GM21390 (cell line): Measurements from ENCODE around the gene S100A3.

Experiments
- ATAC-seq: cut with Tn5 transposase; IDR thresholded peaks from one replicate; pipeline ENCODE4 v1.9.1; 2021; ENCODE audit not compliant: unreplicated experiment

Gene S100A3

DNA sequence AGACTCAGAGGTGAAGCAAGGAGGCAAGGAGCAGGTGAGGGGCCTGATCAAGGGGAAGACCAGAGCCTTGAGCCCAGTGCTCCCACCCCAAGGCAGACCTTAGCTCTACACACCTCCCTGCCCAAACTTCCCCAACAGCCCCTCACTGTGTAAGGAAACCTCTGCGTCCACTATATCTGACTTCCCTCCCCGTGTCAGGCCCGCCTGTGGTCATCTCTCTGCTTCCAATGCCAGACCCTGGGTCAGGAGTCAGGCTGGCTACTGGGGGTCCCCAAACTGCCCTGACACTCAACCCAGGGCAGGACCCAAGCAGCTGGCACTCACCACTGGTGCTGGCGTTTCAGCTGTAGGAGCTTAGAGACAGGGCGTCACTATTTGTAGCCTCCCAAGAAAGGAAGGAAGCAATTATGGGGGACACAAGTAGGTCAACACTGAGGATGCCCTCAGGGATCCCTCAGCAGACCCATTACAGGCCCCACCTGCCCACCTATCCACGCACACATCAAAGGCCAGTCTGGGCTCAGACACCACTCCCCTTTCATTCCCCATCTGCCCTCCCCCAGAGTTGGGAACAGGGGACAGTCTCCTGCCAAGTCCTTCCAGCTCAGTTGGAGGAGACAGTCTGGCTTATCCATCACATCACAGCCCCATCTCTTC is 811 bp upstream of the S100A3 start:
- no peak for ATAC-seq

- no peak for ATAC-seq
Observed at GRCh38 chr1:153547560-153548551, 1.2 kb downstream of the S100A3 start.

GRCh38 chr1:153546796-153547559 is 2.1 kb downstream of the S100A3 start:
- no peak for ATAC-seq

GRCh38 chr1:153546371-153546770 is 2.7 kb downstream of the S100A3 start:
- ATAC-seq = no peak

- ATAC-seq = peak; percentile 71
Observed at GRCh38 chr1:153545067-153546055, 3.7 kb downstream of the S100A3 start, which contains the start of gene S100A4. S100A4 (minus strand) TSS chr1:153545806; CDS start chr1:153544794, 1,012 bp downstream.

DNA sequence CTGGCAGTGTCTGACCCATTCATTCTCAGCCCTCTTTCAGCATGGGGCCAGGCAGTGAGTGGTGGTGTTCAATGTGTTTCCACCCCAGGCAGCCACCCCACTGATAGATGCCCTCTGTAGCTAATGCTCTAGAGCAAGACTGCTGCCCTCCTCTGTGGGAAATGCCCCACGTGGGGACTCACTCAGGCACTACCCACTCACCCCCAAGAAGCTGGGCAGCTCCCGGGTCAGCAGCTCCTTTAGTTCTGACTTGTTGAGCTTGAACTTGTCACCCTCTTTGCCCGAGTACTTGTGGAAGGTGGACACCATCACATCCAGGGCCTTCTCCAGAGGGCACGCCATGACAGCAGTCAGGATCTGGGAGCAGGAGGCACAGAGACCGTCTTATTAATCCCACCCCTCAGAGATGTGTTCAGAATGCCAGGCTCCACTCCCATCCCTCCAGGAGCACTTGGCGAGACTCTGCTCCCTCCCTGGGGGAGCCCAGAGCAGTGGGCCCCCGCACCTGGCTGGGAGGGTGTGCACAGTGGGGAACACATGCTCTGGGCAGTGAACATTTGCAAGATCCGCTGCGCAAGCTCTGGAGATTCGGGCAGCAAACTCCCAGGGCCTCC is 4.5 kb downstream of the S100A3 start:
- ATAC-seq = no peak

- ATAC-seq = no peak
Observed at GRCh38 chr1:153543736-153544135, 5.3 kb downstream of the S100A3 start.

GRCh38 chr1:153542956-153543711 is 5.9 kb downstream of the S100A3 start:
- no peak for ATAC-seq

GRCh38 chr1:153541641-153542590 is 7.1 kb downstream of the S100A3 start:
- ATAC-seq = no peak

DNA sequence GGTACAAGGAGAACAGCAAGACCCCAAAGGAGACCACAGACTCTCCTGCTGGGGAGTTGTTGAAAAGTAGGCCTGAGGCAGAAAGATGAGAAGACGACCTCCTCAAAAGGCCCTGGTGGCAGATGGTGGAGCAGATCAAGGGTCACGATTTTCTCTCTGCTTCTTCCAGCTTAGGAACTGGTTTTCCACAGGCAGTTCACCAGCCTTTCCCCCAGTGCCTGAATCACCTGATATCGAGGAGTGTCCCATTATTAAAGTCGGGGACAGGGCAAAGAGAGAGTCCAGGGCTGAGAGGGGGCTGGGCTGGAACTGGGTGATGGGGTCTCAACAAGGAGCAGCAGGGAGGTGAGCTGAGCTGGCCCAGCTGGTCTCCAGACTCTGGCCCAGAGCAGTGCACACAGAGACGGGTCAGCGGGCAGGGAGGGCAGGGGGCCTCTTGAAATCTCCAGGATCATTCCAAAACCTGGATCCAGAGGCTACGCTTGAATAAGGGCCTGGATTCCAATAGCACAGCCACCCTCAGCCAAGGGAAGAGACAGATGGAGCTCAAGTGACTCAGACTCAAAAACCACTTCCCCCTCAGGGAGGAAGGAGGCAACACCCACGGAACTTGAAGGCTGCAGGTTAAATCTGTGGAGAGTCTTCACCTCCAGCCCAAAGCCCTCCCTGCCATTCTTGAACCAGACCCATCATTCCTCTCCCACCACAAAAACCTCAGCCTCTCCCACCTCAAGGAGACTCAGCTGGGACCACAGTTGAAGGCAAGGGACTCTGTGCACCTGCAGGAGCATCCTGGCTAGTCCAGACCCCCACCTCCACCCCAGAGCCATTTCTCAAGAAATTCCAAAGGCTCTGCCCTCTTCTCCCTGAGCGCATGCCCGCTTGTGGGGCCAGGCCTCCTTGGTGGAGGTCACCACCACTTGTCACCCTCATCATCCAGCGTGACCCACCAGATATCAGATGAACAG is 8.4 kb downstream of the S100A3 start, which contains the start of gene S100A5:
Gene S100A5 (minus strand): TSS at position 541 of the 968 bp plus-strand sequence. CDS start 743 bp downstream, outside the sequence.
- ATAC-seq = no peak

GRCh38 chr1:153539395-153540093 is 9.5 kb downstream of the S100A3 start:
- ATAC-seq = no peak

DNA sequence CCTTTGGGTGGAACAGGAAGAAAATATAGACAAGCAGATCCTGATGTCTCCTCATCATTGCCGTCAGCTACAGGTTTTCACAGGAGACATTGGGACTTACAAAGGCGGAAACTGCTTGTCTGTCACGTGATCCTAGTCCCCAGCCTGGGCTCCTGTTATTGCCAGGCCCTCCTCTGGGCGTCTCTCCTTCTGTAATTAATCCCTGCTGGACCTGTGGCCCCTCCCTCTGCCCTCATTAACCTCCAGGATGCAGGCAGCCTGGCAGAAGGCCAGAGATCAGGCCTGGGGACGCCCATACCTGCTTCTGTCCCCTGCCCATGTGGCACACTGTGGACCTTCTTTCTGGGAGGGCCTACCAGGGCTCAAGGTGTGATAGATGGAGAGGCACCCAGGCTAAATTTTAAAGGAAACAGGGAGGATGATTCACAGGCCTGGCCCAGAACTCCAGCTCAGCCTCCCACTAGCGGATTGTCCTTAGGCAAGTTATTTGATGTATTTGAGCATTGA is 10.7 kb downstream of the S100A3 start:
- ATAC-seq = no peak

DNA sequence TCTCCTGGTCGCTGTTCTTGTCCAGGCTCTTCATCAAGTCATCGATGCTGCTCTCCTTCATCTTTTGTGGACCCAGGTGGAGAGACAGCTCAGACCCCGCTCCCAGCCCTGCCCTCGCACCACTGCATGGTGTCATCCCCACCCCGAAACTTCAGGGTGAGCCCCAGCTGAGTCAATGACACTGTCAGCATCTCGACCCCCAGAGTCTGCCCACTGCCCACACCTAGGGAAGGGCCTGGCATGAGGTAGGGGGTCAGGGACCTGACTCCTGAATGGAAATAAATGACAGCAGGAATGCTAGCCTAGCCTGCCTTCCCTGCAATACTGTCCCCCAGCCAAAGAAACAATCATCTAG is 11.7 kb downstream of the S100A3 start:
- ATAC-seq = no peak

DNA sequence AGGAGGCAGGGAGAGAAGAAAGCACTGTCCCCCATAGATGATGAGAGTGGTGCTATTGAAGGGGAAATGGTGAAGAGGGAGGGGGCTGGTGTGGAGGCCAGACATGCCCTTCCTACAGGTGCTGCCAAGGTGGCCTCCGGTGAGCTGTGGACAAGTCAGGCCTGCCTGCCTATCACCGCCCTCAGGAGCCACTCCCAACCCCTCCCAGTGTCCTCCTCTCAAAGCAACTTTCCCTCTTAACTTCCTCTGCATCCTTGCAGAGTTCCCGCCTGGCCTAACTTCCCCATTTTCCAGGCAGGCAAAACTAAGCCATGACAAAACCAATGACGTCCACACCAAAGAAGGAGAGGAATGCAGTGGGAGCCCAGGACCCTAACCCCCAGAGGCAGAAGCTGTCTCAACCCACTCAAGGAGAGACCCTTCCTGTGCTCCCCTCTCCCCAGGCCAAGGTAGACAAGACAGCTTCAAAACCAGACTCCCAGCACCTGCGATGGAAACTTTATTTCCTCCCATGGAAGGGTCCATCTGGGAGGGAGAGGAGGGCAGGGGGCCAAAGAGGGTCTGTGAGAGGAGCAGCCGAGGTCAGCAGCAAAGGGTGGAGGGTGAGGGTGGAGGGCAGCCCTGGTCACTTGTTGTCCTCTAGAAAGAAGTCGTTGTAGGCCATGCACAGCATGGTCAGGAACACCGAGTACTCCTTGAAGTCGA is 12.2 kb downstream of the S100A3 start:
- ATAC-seq = no peak

DNA sequence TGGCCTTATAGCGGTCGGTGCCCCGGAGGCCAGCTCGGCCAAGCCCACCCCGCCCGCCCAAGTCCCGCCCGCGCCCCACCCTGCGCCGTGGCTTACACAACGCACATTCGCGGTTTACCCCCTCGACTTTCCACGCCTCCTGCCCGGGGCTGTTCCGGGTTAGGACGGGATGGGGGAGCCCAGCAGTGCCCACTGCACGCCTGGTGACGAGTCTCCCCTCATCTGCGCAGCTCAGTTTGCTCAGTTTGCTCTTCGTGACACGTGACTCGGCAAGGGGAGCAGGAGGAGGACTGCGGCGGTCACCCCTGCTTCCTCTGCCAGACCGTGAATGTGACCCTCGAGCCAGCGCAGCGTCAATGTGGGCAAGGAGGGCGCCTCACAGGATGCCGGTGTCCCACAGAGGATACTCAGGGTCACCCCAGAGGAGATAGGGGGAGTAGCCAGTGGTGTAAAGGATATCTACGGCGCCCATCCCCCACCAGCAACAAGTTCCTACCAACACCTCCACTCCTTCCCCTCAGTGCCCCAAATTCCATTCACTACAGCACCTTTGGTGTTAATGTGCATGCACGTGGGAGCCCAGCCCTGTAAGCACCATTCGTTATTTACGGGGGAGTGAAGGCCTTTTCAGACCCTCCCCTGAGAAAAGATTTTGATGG is 12.9 kb downstream of the S100A3 start:
- ATAC-seq = no peak
